ENCODE results near the gene ABCC4.

DNA sequence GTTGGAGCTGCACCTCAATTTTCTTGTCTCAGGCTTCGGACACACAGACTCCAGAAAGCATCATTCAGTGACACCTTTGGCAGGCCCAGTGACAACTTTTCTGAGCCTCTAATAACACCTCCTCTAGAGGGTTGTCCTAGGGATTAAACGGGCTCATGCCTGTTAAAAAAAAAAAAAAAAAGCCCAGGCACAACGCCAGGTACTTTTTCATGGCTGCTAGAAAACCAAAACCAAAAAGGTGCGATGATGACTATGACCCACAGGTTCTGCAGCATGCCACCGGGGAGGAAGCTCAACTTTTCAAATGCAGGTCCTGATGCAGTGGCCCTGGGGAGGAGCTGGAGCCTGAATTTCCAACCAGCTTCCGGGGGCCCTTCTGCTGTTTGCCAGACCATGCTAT, 184.2 kb downstream of the ABCC4 start:
- TF ChIP-seq, protein P1, sequence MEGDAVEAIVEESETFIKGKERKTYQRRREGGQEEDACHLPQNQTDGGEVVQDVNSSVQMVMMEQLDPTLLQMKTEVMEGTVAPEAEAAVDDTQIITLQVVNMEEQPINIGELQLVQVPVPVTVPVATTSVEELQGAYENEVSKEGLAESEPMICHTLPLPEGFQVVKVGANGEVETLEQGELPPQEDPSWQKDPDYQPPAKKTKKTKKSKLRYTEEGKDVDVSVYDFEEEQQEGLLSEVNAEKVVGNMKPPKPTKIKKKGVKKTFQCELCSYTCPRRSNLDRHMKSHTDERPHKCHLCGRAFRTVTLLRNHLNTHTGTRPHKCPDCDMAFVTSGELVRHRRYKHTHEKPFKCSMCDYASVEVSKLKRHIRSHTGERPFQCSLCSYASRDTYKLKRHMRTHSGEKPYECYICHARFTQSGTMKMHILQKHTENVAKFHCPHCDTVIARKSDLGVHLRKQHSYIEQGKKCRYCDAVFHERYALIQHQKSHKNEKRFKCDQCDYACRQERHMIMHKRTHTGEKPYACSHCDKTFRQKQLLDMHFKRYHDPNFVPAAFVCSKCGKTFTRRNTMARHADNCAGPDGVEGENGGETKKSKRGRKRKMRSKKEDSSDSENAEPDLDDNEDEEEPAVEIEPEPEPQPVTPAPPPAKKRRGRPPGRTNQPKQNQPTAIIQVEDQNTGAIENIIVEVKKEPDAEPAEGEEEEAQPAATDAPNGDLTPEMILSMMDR (conservative IDR thresholded peaks at IDR 0.05 in 1 of 2, IDR thresholded peaks at IDR 0.05 in 1 of 2; ENCODE audit: low read depth in 1 of 2, low read length in 2 of 2), result no peak
- TF ChIP-seq EZH2 (IDR thresholded peaks at IDR 0.05; ENCODE audit: low read length, missing control alignments), result no peak
